ENCODE results near the gene TNFRSF19.

The TNFRSF19 gene

GRCh38 chr13:23579072-23579895, 9.1 kb downstream of the TNFRSF19 start (continued):
- TF ChIP-seq, protein P1, sequence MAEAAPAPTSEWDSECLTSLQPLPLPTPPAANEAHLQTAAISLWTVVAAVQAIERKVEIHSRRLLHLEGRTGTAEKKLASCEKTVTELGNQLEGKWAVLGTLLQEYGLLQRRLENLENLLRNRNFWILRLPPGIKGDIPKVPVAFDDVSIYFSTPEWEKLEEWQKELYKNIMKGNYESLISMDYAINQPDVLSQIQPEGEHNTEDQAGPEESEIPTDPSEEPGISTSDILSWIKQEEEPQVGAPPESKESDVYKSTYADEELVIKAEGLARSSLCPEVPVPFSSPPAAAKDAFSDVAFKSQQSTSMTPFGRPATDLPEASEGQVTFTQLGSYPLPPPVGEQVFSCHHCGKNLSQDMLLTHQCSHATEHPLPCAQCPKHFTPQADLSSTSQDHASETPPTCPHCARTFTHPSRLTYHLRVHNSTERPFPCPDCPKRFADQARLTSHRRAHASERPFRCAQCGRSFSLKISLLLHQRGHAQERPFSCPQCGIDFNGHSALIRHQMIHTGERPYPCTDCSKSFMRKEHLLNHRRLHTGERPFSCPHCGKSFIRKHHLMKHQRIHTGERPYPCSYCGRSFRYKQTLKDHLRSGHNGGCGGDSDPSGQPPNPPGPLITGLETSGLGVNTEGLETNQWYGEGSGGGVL (tag by site-specific recombination; IDR thresholded peaks at IDR 0.05): peak; percentile 60
- TF ChIP-seq, protein P2, sequence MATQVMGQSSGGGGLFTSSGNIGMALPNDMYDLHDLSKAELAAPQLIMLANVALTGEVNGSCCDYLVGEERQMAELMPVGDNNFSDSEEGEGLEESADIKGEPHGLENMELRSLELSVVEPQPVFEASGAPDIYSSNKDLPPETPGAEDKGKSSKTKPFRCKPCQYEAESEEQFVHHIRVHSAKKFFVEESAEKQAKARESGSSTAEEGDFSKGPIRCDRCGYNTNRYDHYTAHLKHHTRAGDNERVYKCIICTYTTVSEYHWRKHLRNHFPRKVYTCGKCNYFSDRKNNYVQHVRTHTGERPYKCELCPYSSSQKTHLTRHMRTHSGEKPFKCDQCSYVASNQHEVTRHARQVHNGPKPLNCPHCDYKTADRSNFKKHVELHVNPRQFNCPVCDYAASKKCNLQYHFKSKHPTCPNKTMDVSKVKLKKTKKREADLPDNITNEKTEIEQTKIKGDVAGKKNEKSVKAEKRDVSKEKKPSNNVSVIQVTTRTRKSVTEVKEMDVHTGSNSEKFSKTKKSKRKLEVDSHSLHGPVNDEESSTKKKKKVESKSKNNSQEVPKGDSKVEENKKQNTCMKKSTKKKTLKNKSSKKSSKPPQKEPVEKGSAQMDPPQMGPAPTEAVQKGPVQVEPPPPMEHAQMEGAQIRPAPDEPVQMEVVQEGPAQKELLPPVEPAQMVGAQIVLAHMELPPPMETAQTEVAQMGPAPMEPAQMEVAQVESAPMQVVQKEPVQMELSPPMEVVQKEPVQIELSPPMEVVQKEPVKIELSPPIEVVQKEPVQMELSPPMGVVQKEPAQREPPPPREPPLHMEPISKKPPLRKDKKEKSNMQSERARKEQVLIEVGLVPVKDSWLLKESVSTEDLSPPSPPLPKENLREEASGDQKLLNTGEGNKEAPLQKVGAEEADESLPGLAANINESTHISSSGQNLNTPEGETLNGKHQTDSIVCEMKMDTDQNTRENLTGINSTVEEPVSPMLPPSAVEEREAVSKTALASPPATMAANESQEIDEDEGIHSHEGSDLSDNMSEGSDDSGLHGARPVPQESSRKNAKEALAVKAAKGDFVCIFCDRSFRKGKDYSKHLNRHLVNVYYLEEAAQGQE (tag by site-specific recombination; IDR thresholded peaks at IDR 0.05): 0 out of 2 replicates have a peak, but pooled peaks have one; percentile 31
- TF ChIP-seq ZNF211 (tag by site-specific recombination; IDR thresholded peaks at IDR 0.05; ENCODE audit: low read depth) (no peak), ZNF629 (tag by site-specific recombination; IDR thresholded peaks at IDR 0.05) (0 out of 2 replicates have a peak, but pooled peaks have one; percentile 36), ZBTB48 (tag by site-specific recombination; IDR thresholded peaks at IDR 0.05) (peak; percentile 41; the same call in 1 of the 2 replicates), ZNF138 (tag by site-specific recombination; IDR thresholded peaks at IDR 0.05; ENCODE audit: borderline replicate concordance) (no peak), ZNF423 (tag by site-specific recombination; IDR thresholded peaks at IDR 0.05) (peak; percentile 82), ZNF830 (tag by site-specific recombination; IDR thresholded peaks at IDR 0.05; ENCODE audit: low read depth) (no peak), ZNF660 (tag by site-specific recombination; IDR thresholded peaks at IDR 0.05) (no peak), YY1 (tag by site-specific recombination; IDR thresholded peaks at IDR 0.05) (no peak), WT1 (tag by site-specific recombination; IDR thresholded peaks at IDR 0.05) (peak; percentile 73), ZBTB20 (tag by site-specific recombination; IDR thresholded peaks at IDR 0.05) (peak; percentile 72), ZNF785 (tag by site-specific recombination; IDR thresholded peaks at IDR 0.05) (no peak), ZNF561 (tag by site-specific recombination; IDR thresholded peaks at IDR 0.05; ENCODE audit: borderline replicate concordance) (peak; percentile 70; the same call in 1 of the 2 replicates), ZNF548 (tag by site-specific recombination; IDR thresholded peaks at IDR 0.05) (no peak), KLF8 (tag by site-specific recombination; IDR thresholded peaks at IDR 0.05) (peak; percentile 58; the same call in 1 of the 2 replicates), ZSCAN16 (tag by site-specific recombination; IDR thresholded peaks at IDR 0.05) (no peak), EGR2 (tag by site-specific recombination; IDR thresholded peaks at IDR 0.05; ENCODE audit: low read depth) (peak; percentile 41; the same call in 1 of the 2 replicates), KLF1 (tag by site-specific recombination; IDR thresholded peaks at IDR 0.05) (peak; percentile 23; the same call in 1 of the 2 replicates), HOXD13 (CRISPR knock-in tag; IDR thresholded peaks at IDR 0.05; ENCODE audit: borderline replicate concordance) (no peak), ZNF501 (tag by site-specific recombination; IDR thresholded peaks at IDR 0.05) (peak; percentile 18; the same call in 1 of the 2 replicates), BCL11B (tag by site-specific recombination; IDR thresholded peaks at IDR 0.05; ENCODE audit: low read depth) (peak; percentile 43; the same call in 1 of the 2 replicates), ZNF416 (tag by site-specific recombination; IDR thresholded peaks at IDR 0.05) (no peak), ZIC2 (tag by site-specific recombination; IDR thresholded peaks at IDR 0.05) (peak; percentile 89), PRDM1 (tag by site-specific recombination; IDR thresholded peaks at IDR 0.05) (no peak), GLI4 (tag by site-specific recombination; IDR thresholded peaks at IDR 0.05) (no peak), GLIS2 (tag by site-specific recombination; IDR thresholded peaks at IDR 0.05) (peak; percentile 98)
- TF ChIP-seq, protein P3, sequence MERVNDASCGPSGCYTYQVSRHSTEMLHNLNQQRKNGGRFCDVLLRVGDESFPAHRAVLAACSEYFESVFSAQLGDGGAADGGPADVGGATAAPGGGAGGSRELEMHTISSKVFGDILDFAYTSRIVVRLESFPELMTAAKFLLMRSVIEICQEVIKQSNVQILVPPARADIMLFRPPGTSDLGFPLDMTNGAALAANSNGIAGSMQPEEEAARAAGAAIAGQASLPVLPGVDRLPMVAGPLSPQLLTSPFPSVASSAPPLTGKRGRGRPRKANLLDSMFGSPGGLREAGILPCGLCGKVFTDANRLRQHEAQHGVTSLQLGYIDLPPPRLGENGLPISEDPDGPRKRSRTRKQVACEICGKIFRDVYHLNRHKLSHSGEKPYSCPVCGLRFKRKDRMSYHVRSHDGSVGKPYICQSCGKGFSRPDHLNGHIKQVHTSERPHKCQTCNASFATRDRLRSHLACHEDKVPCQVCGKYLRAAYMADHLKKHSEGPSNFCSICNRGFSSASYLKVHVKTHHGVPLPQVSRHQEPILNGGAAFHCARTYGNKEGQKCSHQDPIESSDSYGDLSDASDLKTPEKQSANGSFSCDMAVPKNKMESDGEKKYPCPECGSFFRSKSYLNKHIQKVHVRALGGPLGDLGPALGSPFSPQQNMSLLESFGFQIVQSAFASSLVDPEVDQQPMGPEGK (tag by site-specific recombination; IDR thresholded peaks at IDR 0.05): peak; percentile 45
- TF ChIP-seq, protein P4, sequence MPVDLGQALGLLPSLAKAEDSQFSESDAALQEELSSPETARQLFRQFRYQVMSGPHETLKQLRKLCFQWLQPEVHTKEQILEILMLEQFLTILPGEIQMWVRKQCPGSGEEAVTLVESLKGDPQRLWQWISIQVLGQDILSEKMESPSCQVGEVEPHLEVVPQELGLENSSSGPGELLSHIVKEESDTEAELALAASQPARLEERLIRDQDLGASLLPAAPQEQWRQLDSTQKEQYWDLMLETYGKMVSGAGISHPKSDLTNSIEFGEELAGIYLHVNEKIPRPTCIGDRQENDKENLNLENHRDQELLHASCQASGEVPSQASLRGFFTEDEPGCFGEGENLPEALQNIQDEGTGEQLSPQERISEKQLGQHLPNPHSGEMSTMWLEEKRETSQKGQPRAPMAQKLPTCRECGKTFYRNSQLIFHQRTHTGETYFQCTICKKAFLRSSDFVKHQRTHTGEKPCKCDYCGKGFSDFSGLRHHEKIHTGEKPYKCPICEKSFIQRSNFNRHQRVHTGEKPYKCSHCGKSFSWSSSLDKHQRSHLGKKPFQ (tag by site-specific recombination; IDR thresholded peaks at IDR 0.05): peak; percentile 72
- TF ChIP-seq, protein P5, sequence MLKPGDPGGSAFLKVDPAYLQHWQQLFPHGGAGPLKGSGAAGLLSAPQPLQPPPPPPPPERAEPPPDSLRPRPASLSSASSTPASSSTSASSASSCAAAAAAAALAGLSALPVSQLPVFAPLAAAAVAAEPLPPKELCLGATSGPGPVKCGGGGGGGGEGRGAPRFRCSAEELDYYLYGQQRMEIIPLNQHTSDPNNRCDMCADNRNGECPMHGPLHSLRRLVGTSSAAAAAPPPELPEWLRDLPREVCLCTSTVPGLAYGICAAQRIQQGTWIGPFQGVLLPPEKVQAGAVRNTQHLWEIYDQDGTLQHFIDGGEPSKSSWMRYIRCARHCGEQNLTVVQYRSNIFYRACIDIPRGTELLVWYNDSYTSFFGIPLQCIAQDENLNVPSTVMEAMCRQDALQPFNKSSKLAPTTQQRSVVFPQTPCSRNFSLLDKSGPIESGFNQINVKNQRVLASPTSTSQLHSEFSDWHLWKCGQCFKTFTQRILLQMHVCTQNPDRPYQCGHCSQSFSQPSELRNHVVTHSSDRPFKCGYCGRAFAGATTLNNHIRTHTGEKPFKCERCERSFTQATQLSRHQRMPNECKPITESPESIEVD (tag by site-specific recombination; IDR thresholded peaks at IDR 0.05): no peak

All from HEK293 (cell line).